ENCODE results near the gene DLX5.

DLX5 gene

GRCh38 chr7:97005183-97006054 lies 19.2 kb downstream of the DLX5 start, which contains the start of gene DLX6:
Gene DLX6 (plus strand): TSS chr7:97005553. CDS start chr7:97005978, 425 bp downstream.
- no peak for DNase-seq (ENCODE audit: low read depth)

- DNase-seq (ENCODE audit: low read depth): no peak
These were observed 20.1 kb downstream of the DLX5 start for GRCh38 chr7:97004247-97005182.

- DNase-seq (ENCODE audit: low read depth): no peak
These were observed 21.1 kb downstream of the DLX5 start for GRCh38 chr7:97003262-97004246.

GRCh38 chr7:97002555-97003261 lies 21.9 kb downstream of the DLX5 start:
- no peak for DNase-seq (ENCODE audit: low read depth)

- DNase-seq (ENCODE audit: low read depth): no peak
These were observed 22.7 kb downstream of the DLX5 start for GRCh38 chr7:97001656-97002554.

- DNase-seq (ENCODE audit: low read depth): no peak
These were observed 23.4 kb downstream of the DLX5 start for GRCh38 chr7:97001221-97001620.

GRCh38 chr7:96998744-96999143 lies 25.9 kb downstream of the DLX5 start:
- DNase-seq (ENCODE audit: low read depth): no peak

GRCh38 chr7:96998333-96998732 lies 26.3 kb downstream of the DLX5 start:
- no peak for DNase-seq (ENCODE audit: low read depth)

GRCh38 chr7:96997512-96998032 lies 27.1 kb downstream of the DLX5 start:
- DNase-seq (ENCODE audit: low read depth): no peak

- DNase-seq (ENCODE audit: low read depth): no peak
These were observed 27.6 kb downstream of the DLX5 start for GRCh38 chr7:96996958-96997511.

GRCh38 chr7:96996111-96996957 lies 28.3 kb downstream of the DLX5 start:
- no peak for DNase-seq (ENCODE audit: low read depth)

- DNase-seq (ENCODE audit: low read depth): no peak
These were observed 29.1 kb downstream of the DLX5 start for GRCh38 chr7:96995406-96996110.

- DNase-seq (ENCODE audit: low read depth): no peak
These were observed 30.7 kb downstream of the DLX5 start for GRCh38 chr7:96993980-96994379.

GRCh38 chr7:96993094-96993865 lies 31.4 kb downstream of the DLX5 start:
- no peak for DNase-seq (ENCODE audit: low read depth)

GRCh38 chr7:96992192-96993005 lies 32.2 kb downstream of the DLX5 start:
- no peak for DNase-seq (ENCODE audit: low read depth)

All from stimulated activated CD8-positive, alpha-beta memory T cell treated with anti-CD3 and anti-CD28 coated beads, Interleukin-12 subunit alpha, Interleukin-12 subunit beta, amount 100 ng/mL, for 1 hour (primary cell).